GM21786 (cell line): ENCODE data around the gene ALG9.

Experiments used
- ATAC-seq: cut with Tn5 transposase; IDR thresholded peaks from one replicate; pipeline ENCODE4 v1.9.1; 2021; ENCODE audit not compliant: unreplicated experiment

Gene ALG9

GRCh38 chr11:111837366-111837891, 34.0 kb downstream of the ALG9 start:
- ATAC-seq = no peak

DNA sequence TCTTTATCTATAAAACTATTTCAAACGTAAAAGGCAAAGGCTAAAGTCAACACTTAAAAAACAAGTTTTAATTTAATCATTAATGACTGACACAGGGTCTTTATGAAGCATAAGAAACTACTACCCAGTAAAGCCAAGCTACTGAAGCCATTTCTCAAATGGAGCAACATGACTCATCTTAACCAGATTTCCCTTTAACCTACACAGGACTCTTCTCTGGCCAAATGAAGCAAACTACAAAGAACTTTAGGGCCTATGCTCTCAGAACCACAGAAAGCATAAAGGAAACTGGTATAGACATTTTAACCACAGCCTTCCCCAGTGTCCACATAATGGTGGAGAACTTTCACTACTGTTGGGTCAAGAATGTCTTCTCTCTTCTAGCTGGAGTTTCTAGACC, 34.7 kb downstream of the ALG9 start:
- ATAC-seq = peak; percentile 86

GRCh38 chr11:111836162-111836561, 35.2 kb downstream of the ALG9 start:
- no peak for ATAC-seq

- no peak for ATAC-seq
Observed at GRCh38 chr11:111835665-111836064, 35.7 kb downstream of the ALG9 start.

DNA sequence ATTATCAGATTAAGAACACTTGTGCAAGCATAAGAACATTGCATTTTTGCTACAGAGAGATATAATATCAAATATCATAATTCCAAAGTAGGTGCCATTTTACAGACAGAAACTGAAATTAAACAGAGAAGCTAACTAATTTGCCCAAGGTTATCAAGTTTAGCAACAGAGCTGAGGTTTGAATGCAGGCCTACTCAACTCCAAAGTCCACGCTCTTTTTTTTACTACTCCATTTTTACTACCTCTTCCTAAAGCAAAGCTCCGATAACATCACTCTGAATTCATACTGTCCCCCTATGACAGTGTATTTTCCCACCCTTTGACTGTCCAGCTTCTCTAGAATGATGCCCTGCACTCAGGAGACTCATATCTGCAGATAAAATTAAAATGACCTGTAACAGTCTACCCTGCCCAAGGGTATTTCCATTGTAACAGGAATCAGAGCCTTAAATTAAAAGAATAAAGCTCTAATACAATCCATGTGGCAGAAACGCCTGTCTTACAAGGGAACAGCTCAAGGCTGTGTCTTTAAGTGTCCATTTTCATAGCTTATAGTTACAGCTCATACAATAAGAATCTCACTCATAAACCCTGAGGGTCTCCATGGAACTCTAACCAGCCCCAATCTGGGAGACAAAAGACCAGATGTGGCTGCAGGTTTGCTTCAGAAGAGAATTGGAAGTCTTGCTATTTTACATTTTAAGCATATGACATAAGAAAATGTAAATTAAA, 36.8 kb downstream of the ALG9 start:
- ATAC-seq = no peak

DNA sequence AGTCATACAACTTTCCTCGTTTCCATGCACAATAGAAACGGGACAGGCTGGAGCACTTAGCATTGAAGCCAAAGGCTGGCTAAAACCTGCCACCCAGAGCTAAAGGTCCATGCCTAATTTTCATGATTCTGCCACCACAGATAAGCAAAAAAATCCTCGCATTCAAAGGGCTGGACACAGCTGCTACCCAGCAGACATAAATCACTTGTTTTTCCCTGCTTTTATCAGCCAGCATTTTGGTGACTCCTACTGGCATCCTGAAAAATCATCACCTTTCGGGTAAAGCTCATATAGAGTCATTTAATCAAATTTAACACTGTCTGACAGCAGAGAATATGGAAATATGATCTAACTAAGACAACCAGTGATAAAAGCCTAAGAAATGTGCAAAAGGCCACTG, 37.9 kb downstream of the ALG9 start:
- no peak for ATAC-seq

- ATAC-seq = peak; percentile 76
Observed at GRCh38 chr11:111829185-111829968, 42.0 kb downstream of the ALG9 start.

DNA sequence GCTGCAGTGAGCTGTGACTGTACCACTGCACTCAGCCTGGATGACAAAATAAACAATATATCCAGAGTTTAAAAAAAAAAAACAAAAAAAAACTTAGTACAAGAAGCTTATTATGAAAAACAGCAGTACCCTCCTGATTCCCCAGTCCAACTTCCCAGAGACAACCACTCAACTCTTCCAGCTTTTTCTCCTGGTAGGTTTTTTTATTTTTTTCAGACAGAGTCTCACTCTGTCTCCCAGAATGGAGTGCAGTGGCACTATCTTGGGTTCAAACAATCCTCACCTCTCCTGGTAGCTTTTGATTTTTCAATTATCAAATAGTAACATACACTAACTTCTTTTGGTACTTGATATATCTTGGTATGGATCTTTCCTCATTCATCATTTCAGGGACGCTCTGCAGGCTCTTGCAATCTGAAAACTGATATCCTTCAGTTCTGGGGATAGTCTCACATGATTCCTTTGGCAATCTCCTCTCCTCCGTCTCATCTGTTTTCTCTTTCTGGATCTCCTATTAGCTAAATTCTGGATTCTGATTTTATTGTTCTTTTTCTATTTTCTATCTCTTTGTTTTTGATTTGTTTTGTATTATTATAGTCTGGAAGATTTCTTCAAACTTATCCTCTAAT, 44.9 kb downstream of the ALG9 start:
- ATAC-seq = no peak

GRCh38 chr11:111823629-111824028, 47.8 kb downstream of the ALG9 start:
- no peak for ATAC-seq

- ATAC-seq = no peak
Observed at GRCh38 chr11:111823131-111823530, 48.2 kb downstream of the ALG9 start.

- no peak for ATAC-seq
Observed at GRCh38 chr11:111819829-111820237, 51.5 kb downstream of the ALG9 start.

GRCh38 chr11:111819161-111819828, 52.1 kb downstream of the ALG9 start:
- ATAC-seq = no peak

- no peak for ATAC-seq
Observed at GRCh38 chr11:111815489-111815888, 55.9 kb downstream of the ALG9 start.

GRCh38 chr11:111814557-111815320, 56.6 kb downstream of the ALG9 start:
- no peak for ATAC-seq

DNA sequence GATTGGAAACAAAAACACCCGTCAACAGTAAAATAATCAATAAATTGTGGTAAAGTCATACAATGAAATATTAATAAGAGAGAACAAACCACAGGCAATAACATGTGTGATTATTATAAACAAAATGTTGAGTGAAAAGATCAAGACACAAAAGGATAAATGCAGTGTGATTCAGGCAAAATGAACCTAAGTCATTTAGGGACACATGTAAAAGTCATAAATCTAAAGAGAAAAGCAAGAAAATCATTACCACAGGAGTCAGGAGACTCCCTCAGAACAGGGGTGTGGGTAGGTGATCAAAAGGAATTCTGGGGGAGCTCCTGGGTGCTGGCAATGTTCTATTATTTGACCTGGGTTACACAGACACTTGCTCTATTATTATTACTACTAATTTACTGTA, 57.3 kb downstream of the ALG9 start:
- ATAC-seq = no peak

- ATAC-seq = no peak
Observed at GRCh38 chr11:111812211-111812610, 59.2 kb downstream of the ALG9 start.

DNA sequence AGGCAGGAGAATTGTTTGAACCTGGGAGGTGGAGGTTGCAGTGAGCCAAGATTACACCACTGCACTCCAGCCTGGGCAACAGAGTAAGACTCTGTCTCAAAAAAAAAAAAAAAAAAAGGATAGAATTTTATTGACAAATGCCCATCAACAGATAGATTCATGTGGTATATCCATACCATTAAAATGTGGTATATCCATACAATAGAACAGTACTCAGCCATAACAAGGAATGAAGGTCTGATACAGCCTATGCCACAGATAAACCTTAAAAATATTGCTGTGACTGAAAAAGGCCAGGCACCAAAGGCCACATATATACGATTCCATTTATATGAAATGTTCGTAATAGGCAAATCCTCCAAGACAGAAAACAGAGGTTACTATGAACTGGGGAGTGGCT, 59.9 kb downstream of the ALG9 start:
- no peak for ATAC-seq

DNA sequence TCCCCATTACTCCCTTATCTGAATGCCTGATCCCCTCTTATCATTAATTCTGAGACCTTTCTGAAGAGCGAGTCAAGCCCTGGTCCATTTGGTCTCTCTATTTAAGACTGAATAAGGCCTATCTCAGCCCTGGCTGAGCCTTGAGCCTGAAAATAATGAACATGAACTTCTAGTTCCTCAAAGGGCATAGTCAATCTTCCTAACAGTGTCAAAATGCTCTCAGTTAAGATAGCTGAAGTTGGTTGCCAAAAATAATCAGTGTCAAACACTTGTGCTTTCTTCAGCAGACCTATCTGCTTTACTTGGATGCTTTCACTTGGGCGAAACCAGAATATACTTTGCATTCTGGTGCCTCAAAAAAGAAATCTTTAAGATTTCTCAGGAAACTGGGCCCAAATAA, 62.5 kb downstream of the ALG9 start:
- ATAC-seq = no peak

GRCh38 chr11:111808063-111808588, 63.3 kb downstream of the ALG9 start:
- ATAC-seq = no peak

DNA sequence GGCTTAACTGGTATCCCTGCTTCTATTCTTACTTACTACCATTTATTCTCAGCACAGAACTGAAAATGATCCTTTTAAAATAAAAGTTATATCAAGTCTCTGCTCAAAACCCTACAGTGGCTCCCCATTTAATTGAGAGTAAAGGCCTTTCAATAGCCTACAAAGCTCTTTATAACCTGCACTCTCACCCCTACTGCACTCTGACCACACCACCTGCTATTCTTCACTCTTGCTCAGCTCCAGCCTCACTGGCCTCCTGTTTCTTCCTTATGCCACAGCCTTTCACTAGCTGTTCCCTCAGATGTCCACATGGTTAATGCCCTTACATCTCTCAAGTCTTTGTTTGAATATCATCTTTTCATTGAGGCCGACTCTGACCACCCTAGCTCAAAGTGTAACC, 64.3 kb downstream of the ALG9 start:
- no peak for ATAC-seq
